ENCODE results near the gene ADGRG6. TPM values are rescaled to one million over a fixed set of nuclear protein-coding genes. Genes with fewer than 3 reads are reported as not detected.

ADGRG6 gene
- total and polyA plus RNA-seq, 2 of the 8 experiments (the other 6 are each of a cell fraction or from before 2014, with no cell fraction given) = 1.1 to 6.2 TPM

- peaks cover 0 to 15% (median 3%) of the 10 kb centered on the region in 4 experiments; a peak in 5 of 7 replicates for H3K4me1 ChIP-seq (replicated peaks in 1 of 4; ENCODE audit: control insufficient read depth in 3 of 4, insufficient read depth in 4 of 4, low read length in 3 of 4)
- H3K9ac ChIP-seq (replicated peaks in 1 of 4; ENCODE audit: extremely low read depth in 1 of 4, low read depth in 3 of 4, low read length in 3 of 4) = no peak overlapping the region
- no peaks in the 10 kb centered on the region; the same call in 1 of the 2 replicates for H3K23me2 ChIP-seq (ENCODE audit: low read depth, low read length)
- peak overlapping the region in 1 of 2 experiments; percentile 32; a peak in 2 of 4 replicates for H3K4me2 ChIP-seq (ENCODE audit: insufficient read depth in 1 of 2, low read depth in 2 of 2, low read length in 2 of 2)
- no peak overlapping the region for H3K4ac ChIP-seq (replicated peaks; ENCODE audit: insufficient read length, low read depth, low read length)
- H4K8ac ChIP-seq (ENCODE audit: extremely low read depth, insufficient read depth, low read length) = no peak overlapping the region
- 18% methylated on average over 4 of the region's 4 CpGs; no CpG with 5 or more reads in 1 of the 2 experiments for WGBS, 2 experiments (ENCODE audit: extremely low coverage in 1 of 2, insufficient coverage in 1 of 2, insufficient read length in 1 of 2, insufficient replicate concordance in 2 of 2, low coverage in 1 of 2, low lambda C conversion rate in 2 of 2, missing lambda C conversion rate in 1 of 2)
- no peaks in the 10 kb centered on the region for H3K79me2 ChIP-seq (ENCODE audit: control insufficient read depth in 1 of 2, insufficient read depth in 2 of 2, low read length in 2 of 2)
- H4K5ac ChIP-seq (ENCODE audit: insufficient read length, low read depth, low read length) = no peak overlapping the region
- ChIA-PET CTCF (ENCODE audit: partially characterized antibody) (interaction anchor here (0.9 kb wide), 1 partner anchor 9 kb away, joined by 4 read pairs; no protein-coding TSS in a partner anchor), POLR2A (ENCODE audit: partially characterized antibody) (no interaction called here)
- H3K9me3 ChIP-seq (ENCODE audit: insufficient read depth in 2 of 2, low read depth in 1 of 2, low read length in 1 of 2) = no peaks in the 10 kb centered on the region
- H2AFZ ChIP-seq (ENCODE audit: low read length) = no peak overlapping the region
- no peaks in the 10 kb centered on the region for H3K27me3 ChIP-seq (replicated peaks in 1 of 4; ENCODE audit: control insufficient read depth in 3 of 4, extremely low read depth in 1 of 4, insufficient read depth in 3 of 4, low read length in 3 of 4)
- peak in 1 of 2 experiments; percentile 15 for DNase-seq (ENCODE audit: low read depth in 1 of 2, low spot score in 2 of 2)
- no peaks in the 10 kb centered on the region for H3K36me3 ChIP-seq (ENCODE audit: control insufficient read depth in 2 of 4, insufficient read depth in 4 of 4, low read length in 3 of 4)
- 0 out of 2 replicates have a peak overlapping the region, but pooled peaks have one; percentile 31 for H2BK5ac ChIP-seq (ENCODE audit: low read depth, low read length)
- H2BK15ac ChIP-seq (ENCODE audit: low read length) = no peak overlapping the region
- H2BK120ac ChIP-seq (replicated peaks; ENCODE audit: low read depth, low read length) = no peak overlapping the region
- H2AK5ac ChIP-seq (ENCODE audit: low read depth, low read length) = no peak overlapping the region
- no peaks in the 10 kb centered on the region for H3K79me1 ChIP-seq (ENCODE audit: low read depth, low read length)
- no peak overlapping the region for H2BK12ac ChIP-seq (ENCODE audit: low read depth, low read length)
- no peak overlapping the region for H3K56ac ChIP-seq (replicated peaks; ENCODE audit: insufficient read length, low read depth, low read length)
- TF ChIP-seq BACH1 (IDR thresholded peaks at IDR 0.05; ENCODE audit: low read length) (no peak), MAX (IDR thresholded peaks at IDR 0.05) (no peak), YY1 (IDR thresholded peaks at IDR 0.05; ENCODE audit: low read depth, low read length) (no peak), CBX5 (IDR thresholded peaks at IDR 0.05; ENCODE audit: low read depth, low read length) (no peak), TEAD4 (IDR thresholded peaks at IDR 0.05; ENCODE audit: low read depth, low read length) (peak; percentile 94), KDM1A (IDR thresholded peaks at IDR 0.05; ENCODE audit: borderline replicate concordance, low read length) (no peak), KDM5A (IDR thresholded peaks at IDR 0.05; ENCODE audit: low read length) (no peak), MAFK (IDR thresholded peaks at IDR 0.05; ENCODE audit: low read depth, low read length) (peak; percentile 86), JUND (IDR thresholded peaks at IDR 0.05; ENCODE audit: low read length) (0 out of 2 replicates have a peak, but pooled peaks have one; percentile 8), FOSL1 (IDR thresholded peaks at IDR 0.05; ENCODE audit: insufficient read depth, low read depth, low read length) (no peak)
- peak; percentile 60 for FAIRE-seq
- no peak overlapping the region for H3K18ac ChIP-seq (ENCODE audit: extremely low read depth, low read length)
- H4K91ac ChIP-seq (replicated peaks; ENCODE audit: insufficient read length, low read length) = no peak overlapping the region
- H4K20me1 ChIP-seq (replicated peaks in 1 of 2; ENCODE audit: control insufficient read depth in 1 of 2, insufficient read depth in 2 of 2, low read length in 2 of 2) = no peaks in the 10 kb centered on the region
- H3K14ac ChIP-seq (ENCODE audit: insufficient read length) = no peak overlapping the region
- H3K4me3 ChIP-seq (ENCODE audit: extremely low read depth in 1 of 4, insufficient read depth in 2 of 4, low read depth in 3 of 4, low read length in 4 of 4) = no peak overlapping the region
- H3K23ac ChIP-seq (ENCODE audit: insufficient read length) = no peak overlapping the region
- H3K27ac ChIP-seq (ENCODE audit: low read depth, low read length) = no peak overlapping the region
- H2BK20ac ChIP-seq (ENCODE audit: low read length) = no peak overlapping the region; the same call in 1 of the 2 replicates
Observed at GRCh38 chr6:142440600-142441293, 138.9 kb downstream of the ADGRG6 start.

Measured in H1 (cell line).